HepG2 (cell line): Measurements from ENCODE around the gene PTGDS. TPM values are rescaled to one million over a fixed set of nuclear protein-coding genes. Genes with fewer than 3 reads are reported as not detected.

Experiments
- ATAC-seq: fragments of 200-7000 bp; cut with Tn5 transposase; 3 replicates; pipeline ENCODE4 v1.9.1; 2020; ENCODE audit warnings: mild to moderate bottlenecking, moderate library complexity
- BruUV-seq: library from RNA; stranded (reverse); fragments of 400-500 nt; replicated peaks from 2 replicates; lab custom pipeline; 2021; lab: Mats Ljungman, UMichigan
- CTCF ChIA-PET: fragments of 300-600 bp; formaldehyde crosslinking; extraction: SDS; loops from one replicate; lab custom pipeline; 2021; ENCODE audit warnings: low total read pairs, inconsistent platforms, low intra/inter-chr PET ratio; lab: Yijun Ruan, JAX
- POLR2A ChIA-PET: fragments of 350-600 bp; sonication (Branson Sonifier 250); formaldehyde crosslinking; loops from one replicate; lab custom pipeline; 2020; ENCODE audit warnings: antibody characterized with exemption, inconsistent platforms; lab: Yijun Ruan, JAX
- DNase-seq: peaks from one replicate; pipeline ENCODE4 v3.0.0-alpha.2; 2015; ENCODE audit warnings: low spot score
- FAIRE-seq: peaks from 3 replicates; lab custom pipeline; 2011; peaks lifted over from hg19 to GRCh38; lab: Jason Lieb, UNC
- H2AFZ ChIP-seq: one replicate; pipeline ENCODE4 v1.6.1; 2011; ENCODE audit warnings: low read length, inconsistent platforms
- H3K27ac ChIP-seq: fragments of 300-600 bp; 3 replicates; pipeline ENCODE4 v1.8.0; 2011; ENCODE audit warnings: mixed run types, mild to moderate bottlenecking, mixed read lengths, low read length, inconsistent platforms; ENCODE audit not compliant: insufficient read depth; ENCODE audit errors: extremely low read length
- H3K27me3 ChIP-seq, 2 experiments: fragments of 200-600 bp in 1 of 2; 2 replicates in 1 of 2; 3 replicates in 1 of 2; pipeline versions ENCODE4 v1.6.0 to v1.8.0; 2011; ENCODE audit warnings: low read length in 2 of 2, mild to moderate bottlenecking in 2 of 2, moderate library complexity in 2 of 2, inconsistent platforms in 1 of 2; ENCODE audit not compliant: insufficient read depth in 2 of 2, control insufficient read depth in 1 of 2
- H3K36me3 ChIP-seq, 2 experiments: fragments of 200-600 bp in 1 of 2; replicated peaks in 1 of 2; 2 replicates in 1 of 2; 3 replicates in 1 of 2; pipeline versions ENCODE4 v1.5.1 to v1.8.0; 2011; ENCODE audit warnings: low read length in 2 of 2, inconsistent platforms in 1 of 2; ENCODE audit not compliant: insufficient read depth in 2 of 2, control insufficient read depth in 1 of 2
- H3K4me1 ChIP-seq: 2 replicates; pipeline ENCODE4 v1.5.1; 2012; ENCODE audit warnings: low read length, inconsistent platforms; ENCODE audit not compliant: insufficient read depth
- H3K4me2 ChIP-seq: 2 replicates; pipeline ENCODE4 v1.6.0; 2011; ENCODE audit warnings: low read depth, low read length, inconsistent platforms
- H3K4me3 ChIP-seq, 3 experiments: fragments of 200-600 bp in 1 of 3; sonication (generic), shearing (Covaris generic) in 1 of 3; replicated peaks in 1 of 3; 2 replicates each; pipeline ENCODE4 v1.5.1; 2011 to 2016; ENCODE audit warnings: low read length in 3 of 3, inconsistent platforms in 2 of 3, low read depth in 2 of 3, mild to moderate bottlenecking in 2 of 3, control low read depth in 1 of 3, mixed read lengths in 1 of 3; ENCODE audit not compliant: insufficient read depth in 1 of 3
- H3K79me2 ChIP-seq: one replicate; pipeline ENCODE4 v1.6.1; 2011; ENCODE audit warnings: low read length, inconsistent platforms; ENCODE audit not compliant: insufficient read depth
- H3K9ac ChIP-seq: 2 replicates; pipeline ENCODE4 v1.6.0; 2011; ENCODE audit warnings: mild to moderate bottlenecking, low read depth, low read length, inconsistent platforms; ENCODE audit not compliant: insufficient read depth
- H3K9me3 ChIP-seq: 2 replicates; pipeline ENCODE4 v1.5.1; 2012; ENCODE audit warnings: mild to moderate bottlenecking, low read length
- H4K20me1 ChIP-seq: 2 replicates; pipeline ENCODE4 v1.6.0; 2011; ENCODE audit warnings: inconsistent platforms, mild to moderate bottlenecking, low read length, moderate library complexity; ENCODE audit not compliant: insufficient read depth
- AGO2 ChIP-seq: fragments of 200-400 bp; formaldehyde crosslinking; optimal IDR thresholded peaks from 2 replicates; pipeline ENCODE3; 2017; ENCODE audit warnings: mild to moderate bottlenecking, low read depth, low read length, moderate library complexity
- MAF1 ChIP-seq: sonication (generic); formaldehyde crosslinking; IDR thresholded peaks from 2 replicates; pipeline ENCODE4 v1.5.0; 2020; ENCODE audit warnings: missing genetic modification reagents, borderline replicate concordance
- PBX2 ChIP-seq: IDR thresholded peaks from 2 replicates; pipeline ENCODE4 v1.6.1; 2016; ENCODE audit warnings: control low read depth
- RBFOX2 ChIP-seq: fragments of 200-400 bp; formaldehyde crosslinking; IDR thresholded peaks from 2 replicates; pipeline ENCODE4 v1.6.1; 2017; ENCODE audit warnings: low read depth, mild to moderate bottlenecking, low read length
- THYN1 ChIP-seq: sonication (generic); formaldehyde crosslinking; IDR thresholded peaks from 2 replicates; pipeline ENCODE4 v1.8.1; 2023; ENCODE audit warnings: low read depth, mild to moderate bottlenecking, moderate library complexity, missing genetic modification reagents, borderline replicate concordance
- ZBTB38 ChIP-seq: sonication (generic); formaldehyde crosslinking; IDR thresholded peaks from 2 replicates; pipeline ENCODE4 v1.5.1; 2020; ENCODE audit warnings: mild to moderate bottlenecking, missing genetic modification reagents
- ZC3H13 ChIP-seq: sonication (generic); formaldehyde crosslinking; IDR thresholded peaks from 2 replicates; pipeline ENCODE4 v1.8.1; 2023; ENCODE audit warnings: mild to moderate bottlenecking, missing genetic modification reagents, moderate library complexity
- ZFP36L1 ChIP-seq: sonication (generic); formaldehyde crosslinking; IDR thresholded peaks from 2 replicates; pipeline ENCODE4 v1.8.0; 2022; ENCODE audit warnings: mild to moderate bottlenecking, missing genetic modification reagents, moderate library complexity
- WGBS: methylation state at CpG from one replicate; pipeline ENCODE4 v1.1.6; 2017; ENCODE audit warnings: low lambda C conversion rate; 5-methylcytosine and 5-hydroxymethylcytosine counted together
- in situ Hi-C: cut with HindIII; loops from 2 replicates; pipeline ENCODE4 v1.10.0; 2017; ENCODE audit warnings: low pct_unique_long_range_greater_than_20kb; ENCODE audit not compliant: extremely low pct_ligation_motif_present
- intact Hi-C: fragments of 100-400 bp; cut with micrococcal nuclease; formaldehyde crosslinking; loops from one replicate; pipeline ENCODE4 v1.10.0; 2022; ENCODE audit not compliant: unreplicated experiment
- polyA plus RNA-seq, 8 experiments: library from polyadenylated mRNA; depleted of rRNA in 3 of 8; stranded (reverse) in 7 of 8; unstranded in 1 of 8; fragments of >200 nt; fragmentation: Illumina TruSeq in 4 of 8; extraction: Trizol in 4 of 8; gene quantifications; 2 replicates each; pipeline versions ENCODE4 v1.2.1 to v1.2.3, GENCODE V29; 2011 to 2016; ENCODE audit warnings: low read depth in 4 of 8, missing spikeins in 1 of 8, mixed read lengths in 1 of 8; ENCODE audit not compliant: insufficient read depth in 1 of 8
- total RNA-seq, 5 experiments: library from RNA; depleted of rRNA; stranded (reverse); fragments of >200 nt; fragmentation: Illumina TruSeq; extraction: Trizol; gene quantifications; 2 replicates each; pipeline ENCODE4 v1.2.3, GENCODE V29; 2016; ENCODE audit warnings: low read depth in 1 of 5
- TF ChIP-seq, protein P1 (sequence below): sonication (generic); formaldehyde crosslinking; IDR thresholded peaks from 2 replicates; pipeline ENCODE4 v1.4.0; 2020; ENCODE audit warnings: missing genetic modification reagents
- TF ChIP-seq, protein P2 (sequence below): sonication (generic); formaldehyde crosslinking; IDR thresholded peaks from 2 replicates; pipeline ENCODE4 v1.4.0; 2020; ENCODE audit warnings: mild to moderate bottlenecking, missing genetic modification reagents

PTGDS gene
- total and polyA plus RNA-seq, 2 of the 13 experiments (the other 11 are each of a cell fraction or from before 2014, with no cell fraction given), result 0.33 to 0.50 TPM

DNA sequence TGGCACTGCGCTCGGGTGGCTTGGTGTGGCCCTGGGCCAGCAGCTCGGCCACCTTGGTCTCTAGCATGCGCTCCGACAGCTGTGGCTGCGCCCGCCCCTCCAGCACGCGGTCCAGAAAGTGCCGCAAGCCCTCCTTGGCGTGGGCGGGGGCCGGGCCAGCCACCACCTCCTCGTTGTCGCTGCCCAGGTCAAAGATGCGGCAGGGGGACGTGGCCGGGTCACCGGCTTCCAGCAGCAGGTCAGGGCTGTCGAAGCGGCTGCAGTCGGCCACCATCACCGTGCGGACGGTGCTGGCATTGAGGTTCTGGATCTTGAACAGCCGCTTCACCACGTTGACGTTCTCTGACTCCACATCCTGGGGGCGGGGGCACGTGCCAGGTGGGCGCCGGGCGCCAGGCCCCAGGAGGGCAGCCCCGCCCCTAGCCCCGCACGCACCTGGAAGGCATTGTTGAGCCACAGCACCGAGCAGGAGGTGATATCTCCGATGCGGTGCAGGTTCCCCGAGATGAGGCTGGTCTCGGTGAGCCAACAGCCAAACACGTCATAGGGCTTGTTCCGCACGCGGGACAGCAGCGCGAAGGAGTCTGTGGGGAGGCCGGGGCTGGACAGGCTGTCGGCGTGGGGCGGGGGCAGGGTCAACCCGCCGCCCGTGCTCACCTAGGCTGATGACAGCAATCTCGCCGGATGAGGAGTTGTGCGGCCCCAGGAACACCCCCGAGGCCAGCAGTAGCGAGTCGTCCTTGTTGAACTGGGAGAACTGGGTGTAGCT is 35.0 kb upstream of the PTGDS start:
- H3K27ac ChIP-seq, result no peak overlapping the region
- no TSS peak for BruUV-seq

More for the DNA sequence above, 35.0 kb upstream of the PTGDS start:
- in situ Hi-C loops, result no loop called here
- Histone ChIP-seq H3K4me1 (peaks cover 41% of the 10 kb centered on the region), H2AFZ (no peak overlapping the region), H3K27me3 (no peaks in the 10 kb centered on the region), H3K9ac (no peak overlapping the region), H3K36me3 (peaks cover 8 to 36% of the 10 kb centered on the region in 2 experiments), H3K4me3 (peak overlapping the region in 1 of 3 experiments; percentile 6; a peak in 1 of 6 replicates), H3K9me3 (no peaks in the 10 kb centered on the region), H4K20me1 (no peaks in the 10 kb centered on the region), H3K4me2 (peak overlapping the region; percentile 89), H3K79me2 (peaks cover 10% of the 10 kb centered on the region)
- FAIRE-seq, result no peak
- WGBS, result 97% methylated on average over 26 of the region's 60 CpGs
- ATAC-seq, result no peak
- DNase-seq, result no peak
- TF ChIP-seq, protein P1, sequence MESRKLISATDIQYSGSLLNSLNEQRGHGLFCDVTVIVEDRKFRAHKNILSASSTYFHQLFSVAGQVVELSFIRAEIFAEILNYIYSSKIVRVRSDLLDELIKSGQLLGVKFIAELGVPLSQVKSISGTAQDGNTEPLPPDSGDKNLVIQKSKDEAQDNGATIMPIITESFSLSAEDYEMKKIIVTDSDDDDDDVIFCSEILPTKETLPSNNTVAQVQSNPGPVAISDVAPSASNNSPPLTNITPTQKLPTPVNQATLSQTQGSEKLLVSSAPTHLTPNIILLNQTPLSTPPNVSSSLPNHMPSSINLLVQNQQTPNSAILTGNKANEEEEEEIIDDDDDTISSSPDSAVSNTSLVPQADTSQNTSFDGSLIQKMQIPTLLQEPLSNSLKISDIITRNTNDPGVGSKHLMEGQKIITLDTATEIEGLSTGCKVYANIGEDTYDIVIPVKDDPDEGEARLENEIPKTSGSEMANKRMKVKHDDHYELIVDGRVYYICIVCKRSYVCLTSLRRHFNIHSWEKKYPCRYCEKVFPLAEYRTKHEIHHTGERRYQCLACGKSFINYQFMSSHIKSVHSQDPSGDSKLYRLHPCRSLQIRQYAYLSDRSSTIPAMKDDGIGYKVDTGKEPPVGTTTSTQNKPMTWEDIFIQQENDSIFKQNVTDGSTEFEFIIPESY (CRISPR knock-in tag), result peak; percentile 80
- peak; percentile 95 for TF ChIP-seq ZBTB38 (CRISPR knock-in tag)
- peak; percentile 2 for TF ChIP-seq AGO2
- TF ChIP-seq THYN1 (CRISPR knock-in tag), result no peak
- TF ChIP-seq MAF1 (CRISPR knock-in tag), result no peak
- no peak for TF ChIP-seq ZFP36L1
- no peak for TF ChIP-seq PBX2
- 0 out of 2 replicates have a peak, but pooled peaks have one; percentile 29 for TF ChIP-seq ZC3H13 (CRISPR knock-in tag)
- TF ChIP-seq, protein P2, sequence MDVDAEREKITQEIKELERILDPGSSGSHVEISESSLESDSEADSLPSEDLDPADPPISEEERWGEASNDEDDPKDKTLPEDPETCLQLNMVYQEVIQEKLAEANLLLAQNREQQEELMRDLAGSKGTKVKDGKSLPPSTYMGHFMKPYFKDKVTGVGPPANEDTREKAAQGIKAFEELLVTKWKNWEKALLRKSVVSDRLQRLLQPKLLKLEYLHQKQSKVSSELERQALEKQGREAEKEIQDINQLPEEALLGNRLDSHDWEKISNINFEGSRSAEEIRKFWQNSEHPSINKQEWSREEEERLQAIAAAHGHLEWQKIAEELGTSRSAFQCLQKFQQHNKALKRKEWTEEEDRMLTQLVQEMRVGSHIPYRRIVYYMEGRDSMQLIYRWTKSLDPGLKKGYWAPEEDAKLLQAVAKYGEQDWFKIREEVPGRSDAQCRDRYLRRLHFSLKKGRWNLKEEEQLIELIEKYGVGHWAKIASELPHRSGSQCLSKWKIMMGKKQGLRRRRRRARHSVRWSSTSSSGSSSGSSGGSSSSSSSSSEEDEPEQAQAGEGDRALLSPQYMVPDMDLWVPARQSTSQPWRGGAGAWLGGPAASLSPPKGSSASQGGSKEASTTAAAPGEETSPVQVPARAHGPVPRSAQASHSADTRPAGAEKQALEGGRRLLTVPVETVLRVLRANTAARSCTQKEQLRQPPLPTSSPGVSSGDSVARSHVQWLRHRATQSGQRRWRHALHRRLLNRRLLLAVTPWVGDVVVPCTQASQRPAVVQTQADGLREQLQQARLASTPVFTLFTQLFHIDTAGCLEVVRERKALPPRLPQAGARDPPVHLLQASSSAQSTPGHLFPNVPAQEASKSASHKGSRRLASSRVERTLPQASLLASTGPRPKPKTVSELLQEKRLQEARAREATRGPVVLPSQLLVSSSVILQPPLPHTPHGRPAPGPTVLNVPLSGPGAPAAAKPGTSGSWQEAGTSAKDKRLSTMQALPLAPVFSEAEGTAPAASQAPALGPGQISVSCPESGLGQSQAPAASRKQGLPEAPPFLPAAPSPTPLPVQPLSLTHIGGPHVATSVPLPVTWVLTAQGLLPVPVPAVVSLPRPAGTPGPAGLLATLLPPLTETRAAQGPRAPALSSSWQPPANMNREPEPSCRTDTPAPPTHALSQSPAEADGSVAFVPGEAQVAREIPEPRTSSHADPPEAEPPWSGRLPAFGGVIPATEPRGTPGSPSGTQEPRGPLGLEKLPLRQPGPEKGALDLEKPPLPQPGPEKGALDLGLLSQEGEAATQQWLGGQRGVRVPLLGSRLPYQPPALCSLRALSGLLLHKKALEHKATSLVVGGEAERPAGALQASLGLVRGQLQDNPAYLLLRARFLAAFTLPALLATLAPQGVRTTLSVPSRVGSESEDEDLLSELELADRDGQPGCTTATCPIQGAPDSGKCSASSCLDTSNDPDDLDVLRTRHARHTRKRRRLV (CRISPR knock-in tag), result no peak
- TF ChIP-seq RBFOX2, result peak; percentile 50; the same call in 1 of the 2 replicates
- POLR2A ChIA-PET, result no interaction called here
- intact Hi-C loops, result no loop called here
- CTCF ChIA-PET, result no interaction called here
